IgD-negative memory B cell (primary cell): ENCODE data around the gene HCN1. TPM values are rescaled to one million over a fixed set of nuclear protein-coding genes. Genes with fewer than 3 reads are reported as not detected.

Experiments used
- H3K27ac Mint-ChIP-seq, 3 donors: one replicate each; pipeline ENCODE4 v1.8.0; 2020 to 2022; ENCODE audit warnings: mild to moderate bottlenecking in 3 of 3, mixed read lengths in 3 of 3, moderate library complexity in 1 of 3
- H3K27me3 Mint-ChIP-seq: one replicate; pipeline ENCODE4 v1.8.0; 2021; ENCODE audit warnings: mixed read lengths
- H3K36me3 Mint-ChIP-seq: one replicate; pipeline ENCODE4 v1.8.0; 2020; ENCODE audit warnings: mild to moderate bottlenecking, mixed read lengths
- H3K4me1 Mint-ChIP-seq, 3 donors: one replicate each; pipeline ENCODE4 v1.8.0; 2020 to 2022; ENCODE audit warnings: mixed read lengths in 3 of 3, mild to moderate bottlenecking in 1 of 3
- H3K4me3 Mint-ChIP-seq, 4 donors: one replicate each; pipeline ENCODE4 v1.8.0; 2020 to 2022; ENCODE audit warnings: mild to moderate bottlenecking in 4 of 4, mixed read lengths in 4 of 4, moderate library complexity in 3 of 4
- H3K9me3 Mint-ChIP-seq, 3 donors: one replicate each; pipeline ENCODE4 v1.8.0; 2020 to 2021; ENCODE audit warnings: mixed read lengths in 3 of 3, mild to moderate bottlenecking in 1 of 3
- polyA plus RNA-seq: library from polyadenylated mRNA; unstranded; fragments of 300-500 nt; fragmentation: Illumina TruSeq; gene quantifications from one replicate; pipeline ENCODE4 v1.2.3, GENCODE V29; 2021

HCN1 gene
- polyA plus RNA-seq, 1 donor from 2014 or later: not detected

DNA sequence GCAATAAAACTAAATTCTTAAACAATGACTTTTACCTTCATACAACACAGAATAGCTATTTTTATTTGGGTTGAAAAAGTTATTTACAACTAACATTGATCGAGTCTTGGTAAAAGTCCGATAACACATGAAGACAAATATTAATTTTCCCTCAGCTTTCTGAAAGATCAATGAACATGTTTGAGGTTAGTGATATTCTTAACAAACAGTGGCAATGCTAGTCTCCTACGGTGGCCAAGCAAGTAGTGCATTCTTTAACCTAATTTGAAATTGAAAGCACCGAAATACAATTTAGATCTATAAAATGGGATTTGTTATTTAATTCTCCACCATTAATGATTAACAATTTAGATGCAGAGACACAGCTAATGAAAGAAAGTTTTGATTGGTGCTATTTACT, 435.1 kb downstream of the HCN1 start:
- H3K9me3 Mint-ChIP-seq: peaks cover 4 to 8% (median 5%) of the 10 kb centered on the region in 3 donors
- no peak overlapping the region for H3K27ac Mint-ChIP-seq
- no peak overlapping the region for H3K4me3 Mint-ChIP-seq
- H3K27me3 Mint-ChIP-seq: no peaks in the 10 kb centered on the region
- H3K4me1 Mint-ChIP-seq: no peaks in the 10 kb centered on the region
- no peaks in the 10 kb centered on the region for H3K36me3 Mint-ChIP-seq

DNA sequence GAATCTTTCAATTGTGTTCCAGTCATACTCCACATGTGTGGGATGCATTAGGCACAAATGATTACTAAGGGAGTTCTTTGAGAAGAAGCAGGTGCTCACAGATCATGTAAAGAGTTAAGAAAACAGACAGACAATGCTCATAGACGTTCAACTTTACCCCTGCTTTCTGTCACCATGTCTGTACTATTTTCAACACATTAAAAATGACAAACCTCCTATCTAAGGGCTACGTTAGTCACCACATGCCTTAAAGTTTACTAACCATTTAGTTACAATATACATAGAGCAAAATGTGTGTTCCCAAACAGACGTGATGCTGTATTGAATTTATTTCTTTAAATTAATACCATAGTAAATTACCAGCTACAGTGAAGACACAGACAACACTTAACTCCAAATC, 435.9 kb downstream of the HCN1 start:
- Mint-ChIP-seq H3K4me3 (no peak overlapping the region), H3K27ac (no peak overlapping the region), H3K36me3 (no peaks in the 10 kb centered on the region), H3K9me3 (peaks cover 4 to 8% (median 5%) of the 10 kb centered on the region in 3 donors), H3K4me1 (no peaks in the 10 kb centered on the region), H3K27me3 (no peaks in the 10 kb centered on the region)

DNA sequence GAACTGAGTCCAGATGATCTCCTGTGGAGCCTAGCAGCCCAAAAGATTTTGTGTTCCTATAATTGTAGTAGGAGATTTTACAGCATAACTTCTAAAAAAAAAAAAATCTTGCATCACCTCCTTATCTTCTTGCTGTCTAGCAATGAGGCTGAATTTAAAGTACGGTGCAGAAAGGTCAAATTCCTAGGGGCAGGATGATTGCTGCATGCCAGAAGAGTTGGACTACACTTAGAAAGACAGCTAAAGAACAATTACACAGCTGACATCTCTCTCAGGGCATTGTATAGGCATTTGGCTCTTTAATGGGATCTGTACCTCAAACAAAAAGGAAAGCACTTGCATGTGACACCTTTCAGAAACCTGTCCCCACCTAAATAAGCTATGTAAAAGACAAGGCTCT, 443.2 kb downstream of the HCN1 start:
- Mint-ChIP-seq H3K4me1 (no peaks in the 10 kb centered on the region), H3K27me3 (no peaks in the 10 kb centered on the region), H3K4me3 (no peak overlapping the region), H3K27ac (no peak overlapping the region), H3K9me3 (peaks cover 1 to 23% (median 8%) of the 10 kb centered on the region in 3 donors), H3K36me3 (no peaks in the 10 kb centered on the region)

DNA sequence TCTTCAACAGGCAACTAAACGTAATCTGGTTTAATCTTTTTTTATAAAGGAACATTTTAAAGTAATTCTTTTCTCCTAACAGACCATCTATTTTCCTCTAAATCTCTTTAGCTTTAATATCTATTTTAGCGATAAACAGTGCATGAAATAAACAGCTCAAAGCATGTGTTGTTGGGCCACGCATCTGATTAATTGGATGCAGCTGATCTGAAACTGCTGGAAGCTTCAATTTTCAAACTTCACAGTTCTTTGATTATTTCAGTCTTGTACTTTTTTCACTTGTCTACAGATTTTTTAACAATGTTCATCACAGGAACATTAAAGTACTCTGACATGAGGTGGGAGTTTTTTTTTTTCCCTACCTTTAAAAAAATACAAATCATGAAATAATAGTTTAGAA, 443.6 kb downstream of the HCN1 start:
- Mint-ChIP-seq H3K27me3 (no peaks in the 10 kb centered on the region), H3K36me3 (no peaks in the 10 kb centered on the region), H3K4me3 (no peak overlapping the region), H3K9me3 (peaks cover 1 to 23% (median 9%) of the 10 kb centered on the region in 3 donors), H3K27ac (no peak overlapping the region), H3K4me1 (no peaks in the 10 kb centered on the region)

DNA sequence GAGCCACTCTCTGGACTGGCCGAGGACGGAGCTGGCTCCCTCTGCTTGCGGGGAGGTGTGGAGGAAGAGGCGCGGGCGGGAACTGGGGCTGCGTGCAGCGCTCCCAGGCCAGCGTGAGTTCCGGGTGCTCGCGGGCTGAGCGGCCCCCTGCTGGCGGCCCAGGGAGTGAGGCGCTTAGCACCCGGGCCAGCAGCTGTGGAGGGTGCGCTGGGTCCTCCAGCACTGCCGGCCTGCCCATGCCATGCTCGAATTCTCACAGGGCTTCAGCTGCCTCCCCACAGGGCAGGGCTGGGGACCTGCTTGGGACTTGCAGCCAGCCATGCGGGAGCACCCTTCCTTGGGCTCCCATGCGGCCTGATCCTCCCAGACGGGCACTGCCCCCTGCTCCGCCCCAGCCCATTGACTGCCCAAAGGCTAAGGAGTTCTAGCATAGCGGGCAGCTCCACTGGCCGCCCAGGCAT, 470.6 kb downstream of the HCN1 start:
- Mint-ChIP-seq H3K36me3 (no peaks in the 10 kb centered on the region), H3K9me3 (peaks cover 0 to 7% (median 6%) of the 10 kb centered on the region in 3 donors), H3K4me3 (no peak overlapping the region), H3K27ac (no peak overlapping the region), H3K4me1 (no peaks in the 10 kb centered on the region), H3K27me3 (no peaks in the 10 kb centered on the region)

DNA sequence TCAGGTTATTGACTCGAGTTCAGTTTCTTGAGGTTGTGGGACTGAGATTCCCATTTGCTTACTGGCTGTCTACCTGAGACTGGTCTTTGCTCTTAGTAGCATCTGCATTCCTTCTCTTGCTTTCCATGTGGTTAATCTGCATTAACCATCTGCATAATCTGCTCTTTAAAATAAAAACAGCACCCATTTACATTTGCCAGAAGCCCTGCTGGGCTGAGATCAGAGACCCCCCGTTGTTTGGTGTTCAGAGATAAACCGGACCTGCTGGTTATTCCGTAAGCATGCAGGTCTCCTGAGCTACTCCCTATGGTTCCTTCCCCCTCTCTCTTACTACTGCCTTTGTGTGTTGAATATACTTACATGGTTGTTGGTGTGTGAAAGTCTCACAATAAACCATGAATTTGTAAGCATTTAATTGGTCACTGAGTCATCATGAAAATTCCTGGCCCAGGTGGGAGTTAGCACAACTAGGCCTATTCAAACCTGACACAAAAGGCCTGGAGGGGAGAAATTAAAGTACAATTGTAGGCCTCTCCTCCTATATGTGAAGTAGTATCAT, 490.7 kb downstream of the HCN1 start:
- peaks cover 0 to 8% (median 0%) of the 10 kb centered on the region in 3 donors for H3K9me3 Mint-ChIP-seq
- no peaks in the 10 kb centered on the region for H3K4me1 Mint-ChIP-seq
- H3K36me3 Mint-ChIP-seq: no peaks in the 10 kb centered on the region
- no peaks in the 10 kb centered on the region for H3K27me3 Mint-ChIP-seq
- H3K4me3 Mint-ChIP-seq: no peak overlapping the region
- H3K27ac Mint-ChIP-seq: no peak overlapping the region
